Measurements from ENCODE around the gene HELQ. TPM values are rescaled to one million over a fixed set of nuclear protein-coding genes. Genes with fewer than 3 reads are reported as not detected.

Gene HELQ, protein sequence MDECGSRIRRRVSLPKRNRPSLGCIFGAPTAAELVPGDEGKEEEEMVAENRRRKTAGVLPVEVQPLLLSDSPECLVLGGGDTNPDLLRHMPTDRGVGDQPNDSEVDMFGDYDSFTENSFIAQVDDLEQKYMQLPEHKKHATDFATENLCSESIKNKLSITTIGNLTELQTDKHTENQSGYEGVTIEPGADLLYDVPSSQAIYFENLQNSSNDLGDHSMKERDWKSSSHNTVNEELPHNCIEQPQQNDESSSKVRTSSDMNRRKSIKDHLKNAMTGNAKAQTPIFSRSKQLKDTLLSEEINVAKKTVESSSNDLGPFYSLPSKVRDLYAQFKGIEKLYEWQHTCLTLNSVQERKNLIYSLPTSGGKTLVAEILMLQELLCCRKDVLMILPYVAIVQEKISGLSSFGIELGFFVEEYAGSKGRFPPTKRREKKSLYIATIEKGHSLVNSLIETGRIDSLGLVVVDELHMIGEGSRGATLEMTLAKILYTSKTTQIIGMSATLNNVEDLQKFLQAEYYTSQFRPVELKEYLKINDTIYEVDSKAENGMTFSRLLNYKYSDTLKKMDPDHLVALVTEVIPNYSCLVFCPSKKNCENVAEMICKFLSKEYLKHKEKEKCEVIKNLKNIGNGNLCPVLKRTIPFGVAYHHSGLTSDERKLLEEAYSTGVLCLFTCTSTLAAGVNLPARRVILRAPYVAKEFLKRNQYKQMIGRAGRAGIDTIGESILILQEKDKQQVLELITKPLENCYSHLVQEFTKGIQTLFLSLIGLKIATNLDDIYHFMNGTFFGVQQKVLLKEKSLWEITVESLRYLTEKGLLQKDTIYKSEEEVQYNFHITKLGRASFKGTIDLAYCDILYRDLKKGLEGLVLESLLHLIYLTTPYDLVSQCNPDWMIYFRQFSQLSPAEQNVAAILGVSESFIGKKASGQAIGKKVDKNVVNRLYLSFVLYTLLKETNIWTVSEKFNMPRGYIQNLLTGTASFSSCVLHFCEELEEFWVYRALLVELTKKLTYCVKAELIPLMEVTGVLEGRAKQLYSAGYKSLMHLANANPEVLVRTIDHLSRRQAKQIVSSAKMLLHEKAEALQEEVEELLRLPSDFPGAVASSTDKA
- total RNA-seq (2021; ENCODE audit: unreplicated experiment): 9.3 TPM
- polyA plus RNA-seq (2012; ENCODE audit: insufficient read length): 2.4 TPM
- percentile 59 among the genes with signal in this experiment for Bru-seq, nascent RNA
- BruChase-seq, experiment 1, labeled RNA remaining after a 2-hour chase: percentile 56 among the genes with signal in this experiment
- percentile 51 among the genes with signal in this experiment for BruChase-seq, experiment 2, labeled RNA remaining after a 6-hour chase
- long read RNA-seq, partial matches to known transcripts: 6 of 9 reads
- long read RNA-seq, other reads (novel, unspliced or antisense): 1 of 9 reads

- Histone ChIP-seq H3K27ac (ENCODE audit: low read length) (peak within 1 kb of the TSS; percentile 97), H3K9me3 (ENCODE audit: control insufficient read depth, insufficient read depth, low read depth, low read length) (no peaks in the 10 kb centered on the region), H3K36me3 (ENCODE audit: control insufficient read depth, insufficient read depth, low read length) (peaks cover 32% of the 10 kb centered on the region), H3K4me3 (ENCODE audit: low read depth in 2 of 2, low read length in 2 of 2) (peak within 1 kb of the TSS; percentile 96 to 97), H3K4me1 (ENCODE audit: control insufficient read depth, insufficient read depth, low read length) (peaks cover 10% of the 10 kb centered on the region; the same call in 1 of the 2 replicates), H3K27me3 (ENCODE audit: control insufficient read depth, insufficient read depth, low read length) (no peaks in the 10 kb centered on the region)
- ChIA-PET CTCF (no interaction called here), POLR2A (no interaction called here)
- no peak for TF ChIP-seq REST (IDR thresholded peaks at IDR 0.05; ENCODE audit: insufficient read depth in 1 of 2, low read depth in 2 of 2, low read length in 1 of 2)
- peak; percentile 21; the same call in 1 of the 2 replicates for TF ChIP-seq SIN3A (IDR thresholded peaks at IDR 0.05; ENCODE audit: borderline replicate concordance, insufficient read depth, low read depth, low read length)
- peak; percentile 86 for TF ChIP-seq TCF7L2 (IDR thresholded peaks at IDR 0.05; ENCODE audit: low read depth, low read length)
- TF ChIP-seq, protein P1, sequence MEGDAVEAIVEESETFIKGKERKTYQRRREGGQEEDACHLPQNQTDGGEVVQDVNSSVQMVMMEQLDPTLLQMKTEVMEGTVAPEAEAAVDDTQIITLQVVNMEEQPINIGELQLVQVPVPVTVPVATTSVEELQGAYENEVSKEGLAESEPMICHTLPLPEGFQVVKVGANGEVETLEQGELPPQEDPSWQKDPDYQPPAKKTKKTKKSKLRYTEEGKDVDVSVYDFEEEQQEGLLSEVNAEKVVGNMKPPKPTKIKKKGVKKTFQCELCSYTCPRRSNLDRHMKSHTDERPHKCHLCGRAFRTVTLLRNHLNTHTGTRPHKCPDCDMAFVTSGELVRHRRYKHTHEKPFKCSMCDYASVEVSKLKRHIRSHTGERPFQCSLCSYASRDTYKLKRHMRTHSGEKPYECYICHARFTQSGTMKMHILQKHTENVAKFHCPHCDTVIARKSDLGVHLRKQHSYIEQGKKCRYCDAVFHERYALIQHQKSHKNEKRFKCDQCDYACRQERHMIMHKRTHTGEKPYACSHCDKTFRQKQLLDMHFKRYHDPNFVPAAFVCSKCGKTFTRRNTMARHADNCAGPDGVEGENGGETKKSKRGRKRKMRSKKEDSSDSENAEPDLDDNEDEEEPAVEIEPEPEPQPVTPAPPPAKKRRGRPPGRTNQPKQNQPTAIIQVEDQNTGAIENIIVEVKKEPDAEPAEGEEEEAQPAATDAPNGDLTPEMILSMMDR (IDR thresholded peaks at IDR 0.05): no peak
- TF ChIP-seq POLR2AphosphoS5 (IDR thresholded peaks at IDR 0.05; ENCODE audit: low read depth, low read length): peak; percentile 93
- BruUV-seq (replicated peaks): TSS peak; percentile 70
- DNase-seq (ENCODE audit: low read depth, low spot score): peak; percentile 92
- intact Hi-C loops (cut with micrococcal nuclease; ENCODE audit: unreplicated experiment): no loop called here
- in situ Hi-C loops (cut with HindIII; ENCODE audit: low pct_unique_long_range_greater_than_20kb, low sequenced_read_pairs): no loop called here
- ATAC-seq: peak; percentile 99
These were observed at the start of gene HELQ, which contains the start of gene MRPS18C for GRCh38 chr4:83455281-83456183. Gene HELQ (minus strand): TSS chr4:83455823. CDS start chr4:83455693, 130 bp downstream. Gene MRPS18C (plus strand): TSS chr4:83456058. CDS start chr4:83456078, 20 bp downstream.
